H9 (cell line): ENCODE measurements around the gene FAM193B. TPM values are rescaled to one million over a fixed set of nuclear protein-coding genes. Genes with fewer than 3 reads are reported as not detected.

Experiments used
- DNase-seq: peaks from one replicate; pipeline ENCODE4 v3.0.0-alpha.2; 2017
- H2AFZ ChIP-seq: one replicate; pipeline ENCODE4 v1.6.1; 2013; ENCODE audit warnings: mild to moderate bottlenecking, low read length, control low read depth, moderate library complexity
- H2AK5ac ChIP-seq: 2 replicates; pipeline ENCODE4 v1.6.1; 2013; ENCODE audit warnings: low read length, control low read depth, mixed read lengths; ENCODE audit not compliant: insufficient read length
- H2BK120ac ChIP-seq: one replicate; pipeline ENCODE4 v1.6.1; 2013; ENCODE audit warnings: low read depth, mild to moderate bottlenecking, low read length, control low read depth, inconsistent platforms; ENCODE audit not compliant: poor library complexity, severe bottlenecking
- H2BK12ac ChIP-seq: 2 replicates; pipeline ENCODE4 v1.6.1; 2013; ENCODE audit warnings: low read length, control low read depth, mixed read lengths, low read depth; ENCODE audit not compliant: insufficient read length
- H2BK15ac ChIP-seq: 2 replicates; pipeline ENCODE4 v1.6.1; 2013; ENCODE audit warnings: low read depth, low read length, control low read depth
- H2BK20ac ChIP-seq: one replicate; pipeline ENCODE4 v1.6.1; 2013; ENCODE audit warnings: low read depth, mild to moderate bottlenecking, low read length, control low read depth, inconsistent platforms; ENCODE audit not compliant: poor library complexity, severe bottlenecking
- H2BK5ac ChIP-seq: 2 replicates; pipeline ENCODE4 v1.6.1; 2013; ENCODE audit warnings: low read length, control low read depth, mixed read lengths; ENCODE audit not compliant: insufficient read length
- H3K14ac ChIP-seq: 2 replicates; pipeline ENCODE4 v1.6.1; 2013; ENCODE audit warnings: low read length, control low read depth; ENCODE audit not compliant: insufficient read depth
- H3K18ac ChIP-seq: 2 replicates; pipeline ENCODE4 v1.6.1; 2013; ENCODE audit warnings: low read depth, mild to moderate bottlenecking, mixed read lengths, low read length, control low read depth; ENCODE audit not compliant: insufficient read length
- H3K23ac ChIP-seq: 2 replicates; pipeline ENCODE4 v1.6.1; 2013; ENCODE audit warnings: low read length, control low read depth, mixed read lengths, low read depth; ENCODE audit not compliant: insufficient read length
- H3K23me2 ChIP-seq: 2 replicates; pipeline ENCODE4 v1.6.1; 2013; ENCODE audit warnings: low read depth, mild to moderate bottlenecking, mixed read lengths, low read length, control low read depth; ENCODE audit not compliant: insufficient read length, poor library complexity, severe bottlenecking
- H3K27ac ChIP-seq: 2 replicates; pipeline ENCODE4 v1.5.1; 2013; ENCODE audit warnings: low read length, control low read depth, mixed read lengths, low read depth; ENCODE audit not compliant: insufficient read length
- H3K27me3 ChIP-seq: 2 replicates; pipeline ENCODE4 v1.6.1; 2013; ENCODE audit warnings: low read length, control low read depth, inconsistent platforms; ENCODE audit not compliant: insufficient read depth
- H3K4ac ChIP-seq: 2 replicates; pipeline ENCODE4 v1.6.1; 2013; ENCODE audit warnings: low read depth, mild to moderate bottlenecking, control low read depth, inconsistent platforms, low read length, moderate library complexity
- H3K4me1 ChIP-seq: 2 replicates; pipeline ENCODE4 v1.6.1; 2013; ENCODE audit warnings: low read length, control low read depth, inconsistent platforms; ENCODE audit not compliant: insufficient read depth
- H3K4me2 ChIP-seq: 2 replicates; pipeline ENCODE4 v1.6.1; 2013; ENCODE audit warnings: low read length, control low read depth, mixed read lengths; ENCODE audit not compliant: insufficient read length, insufficient read depth
- H3K56ac ChIP-seq: 2 replicates; pipeline ENCODE4 v1.6.1; 2013; ENCODE audit warnings: low read depth, mild to moderate bottlenecking, mixed read lengths, low read length, control low read depth; ENCODE audit not compliant: insufficient read length
- H3K79me1 ChIP-seq: 2 replicates; pipeline ENCODE4 v1.6.1; 2013; ENCODE audit warnings: low read depth, mild to moderate bottlenecking, moderate library complexity, low read length, control low read depth, inconsistent platforms; ENCODE audit not compliant: insufficient read depth, poor library complexity, severe bottlenecking
- H3K79me2 ChIP-seq: 2 replicates; pipeline ENCODE4 v1.6.1; 2013; ENCODE audit warnings: low read length, control low read depth, inconsistent platforms; ENCODE audit not compliant: insufficient read depth
- H3K9ac ChIP-seq: 2 replicates; pipeline ENCODE4 v1.6.1; 2013; ENCODE audit warnings: low read length, control low read depth, mixed read lengths; ENCODE audit not compliant: insufficient read length; ENCODE audit errors: extremely low read depth
- H3K9me3 ChIP-seq: one replicate; pipeline ENCODE4 v1.6.1; 2013; ENCODE audit warnings: low read depth, low read length, inconsistent platforms; ENCODE audit not compliant: control insufficient read depth
- H3T11ph ChIP-seq: one replicate; pipeline ENCODE4 v1.6.1; 2013; ENCODE audit warnings: mild to moderate bottlenecking, low read length, control low read depth, inconsistent platforms
- H4K20me1 ChIP-seq: one replicate; pipeline ENCODE4 v1.6.1; 2013; ENCODE audit not compliant: control insufficient read depth, insufficient read length, insufficient read depth
- H4K5ac ChIP-seq: 2 replicates; pipeline ENCODE4 v1.6.1; 2013; ENCODE audit warnings: low read depth, mild to moderate bottlenecking, mixed read lengths, low read length, control low read depth; ENCODE audit not compliant: insufficient read length
- H4K8ac ChIP-seq: replicated peaks from 2 replicates; pipeline ENCODE4 v1.6.1; 2013; ENCODE audit warnings: low read length, control low read depth, mixed read lengths, low read depth; ENCODE audit not compliant: insufficient read length
- H4K91ac ChIP-seq: 2 replicates; pipeline ENCODE4 v1.6.1; 2013; ENCODE audit warnings: low read depth, mild to moderate bottlenecking, moderate library complexity, mixed read lengths, low read length, control low read depth; ENCODE audit not compliant: insufficient read length
- H3K27ac Mint-ChIP-seq, 3 experiments: 2 replicates in 2 of 3; 3 replicates in 1 of 3; pipeline ENCODE4 v1.8.0; 2020 to 2021; ENCODE audit warnings: mixed read lengths in 3 of 3, mild to moderate bottlenecking in 1 of 3, moderate library complexity in 1 of 3
- H3K27me3 Mint-ChIP-seq: 2 replicates; pipeline ENCODE4 v1.8.0; 2021; ENCODE audit warnings: low read depth, mild to moderate bottlenecking, moderate library complexity, mixed read lengths
- H3K36me3 Mint-ChIP-seq, 3 experiments: 2 replicates in 2 of 3; 3 replicates in 1 of 3; pipeline ENCODE4 v1.8.0; 2020 to 2021; ENCODE audit warnings: low read depth in 3 of 3, mixed read lengths in 3 of 3; ENCODE audit not compliant: insufficient read depth in 1 of 3
- H3K4me1 Mint-ChIP-seq, 2 experiments: 2 replicates each; pipeline ENCODE4 v1.8.0; 2020; ENCODE audit warnings: mixed read lengths in 2 of 2
- H3K4me3 Mint-ChIP-seq, 2 experiments: 2 replicates in 1 of 2; 3 replicates in 1 of 2; pipeline ENCODE4 v1.8.0; 2020 to 2021; ENCODE audit warnings: mild to moderate bottlenecking in 2 of 2, mixed read lengths in 2 of 2, moderate library complexity in 1 of 2
- H3K9me3 Mint-ChIP-seq, 2 experiments: 2 replicates in 1 of 2; 3 replicates in 1 of 2; pipeline ENCODE4 v1.8.0; 2020; ENCODE audit warnings: mild to moderate bottlenecking in 2 of 2, mixed read lengths in 2 of 2, moderate library complexity in 1 of 2
- CTCF ChIP-seq: fragments of 200-600 bp; sonication (generic); conservative IDR thresholded peaks from 3 replicates; pipeline ENCODE4 v1.8.0; 2021; ENCODE audit warnings: antibody characterized with exemption, mild to moderate bottlenecking
- WGBS: extraction: QIAGEN DNeasy Blood & Tissue Kit; methylation state at CpG from one replicate; pipeline ENCODE4 v1.1.7; 2013; ENCODE audit warnings: missing lambda C conversion rate, low lambda C conversion rate, mixed read lengths; ENCODE audit not compliant: insufficient read length; ENCODE audit errors: extremely low coverage; 5-methylcytosine and 5-hydroxymethylcytosine counted together
- total RNA-seq: library from RNA; stranded (reverse); gene quantifications from 2 replicates; pipeline ENCODE4 v1.2.1, GENCODE V29; 2021

The FAM193B gene
- total RNA-seq, 1 experiment from 2014 or later: 71.5 TPM

DNA sequence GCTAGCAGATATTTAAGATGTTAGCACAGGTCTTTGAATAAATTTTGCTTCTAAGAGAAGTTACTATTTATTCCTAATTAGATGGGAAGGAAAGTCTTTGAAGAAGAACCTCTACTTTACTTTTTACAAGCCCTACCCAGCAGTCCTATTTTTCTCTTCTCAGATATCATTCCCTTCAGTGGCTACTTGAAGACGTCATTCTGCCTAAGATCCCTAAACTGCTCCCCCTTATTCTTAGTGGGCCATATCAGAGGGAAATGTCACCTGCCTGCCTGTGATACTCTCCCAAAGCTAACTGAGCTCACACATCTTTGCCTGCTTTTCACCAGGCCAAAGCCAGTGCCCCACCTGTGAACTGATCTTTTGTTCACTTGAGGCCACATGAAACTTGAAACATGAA, 21.1 kb upstream of the FAM193B start:
- H3K18ac ChIP-seq: no peak overlapping the region
- Mint-ChIP-seq H3K27ac (no peak overlapping the region), H3K9me3 (no peaks in the 10 kb centered on the region; a peak in 1 of 5 replicates), H3K4me1 (peaks cover 0 to 6% of the 10 kb centered on the region in 2 experiments; a peak in 2 of 4 replicates), H3K36me3 (no peaks in the 10 kb centered on the region; a peak in 1 of 7 replicates), H3K4me3 (no peak overlapping the region), H3K27me3 (peaks cover 17% of the 10 kb centered on the region)
- no peak overlapping the region for H2BK120ac ChIP-seq
- no peak overlapping the region for H3T11ph ChIP-seq
- H4K8ac ChIP-seq: no peak overlapping the region
- H2BK12ac ChIP-seq: no peak overlapping the region
- peaks cover 2% of the 10 kb centered on the region; the same call in 1 of the 2 replicates for H3K4me1 ChIP-seq
- no peaks in the 10 kb centered on the region for H3K9me3 ChIP-seq
- H2AFZ ChIP-seq: no peak overlapping the region
- no peak overlapping the region for H3K4ac ChIP-seq
- H3K4me2 ChIP-seq: no peak overlapping the region
- H3K9ac ChIP-seq: no peak overlapping the region
- no peak overlapping the region for H4K91ac ChIP-seq
- H3K27ac ChIP-seq: no peak overlapping the region
- no peak for TF ChIP-seq CTCF
- no peak overlapping the region for H2BK20ac ChIP-seq
- no peak overlapping the region for H3K14ac ChIP-seq
- no peaks in the 10 kb centered on the region for H3K79me1 ChIP-seq
- no peaks in the 10 kb centered on the region for H4K20me1 ChIP-seq
- H2AK5ac ChIP-seq: no peak overlapping the region
- H3K79me2 ChIP-seq: no peaks in the 10 kb centered on the region
- no peaks in the 10 kb centered on the region; the same call in 1 of the 2 replicates for H3K27me3 ChIP-seq
- WGBS: no CpG with 5 or more reads among the region's 1 CpG
- H3K56ac ChIP-seq: no peak overlapping the region
- no peak overlapping the region for H4K5ac ChIP-seq
- DNase-seq: no peak
- no peak overlapping the region for H3K23ac ChIP-seq
- no peak overlapping the region for H2BK15ac ChIP-seq
- H3K23me2 ChIP-seq: no peaks in the 10 kb centered on the region
- no peak overlapping the region for H2BK5ac ChIP-seq
